Thymus (tissue), 11 donors: ENCODE measurements around the gene BOLA2. TPM values are rescaled to one million over a fixed set of nuclear protein-coding genes. Genes with fewer than 3 reads are reported as not detected.
"Not testable (repeated sequence)": the region's sequence is repeated elsewhere in the genome, so short reads cannot be mapped to it uniquely, and the experiment has no call there.

Source experiments
- DNase-seq, 9 donors: peaks; one replicate each; pipeline ENCODE4 v3.0.0-alpha.2; 2013; ENCODE audit warnings: low spot score in 9 of 9, low read depth in 6 of 9, missing footprints in 1 of 9
- H3K27ac ChIP-seq, 2 donors: one replicate each; pipeline ENCODE4 v1.5.1; 2013; ENCODE audit warnings: control low read depth in 1 of 2, low read depth in 1 of 2, low read length in 1 of 2, mild to moderate bottlenecking in 1 of 2, moderate library complexity in 1 of 2
- H3K27me3 ChIP-seq, 2 donors: one replicate each; pipeline ENCODE4 v1.5.1; 2013; ENCODE audit warnings: low read length in 1 of 2; ENCODE audit not compliant: control insufficient read depth in 2 of 2, insufficient read depth in 1 of 2
- H3K36me3 ChIP-seq, 2 donors: one replicate each; pipeline ENCODE4 v1.5.1; 2013; ENCODE audit warnings: low read length in 1 of 2, mild to moderate bottlenecking in 1 of 2, moderate library complexity in 1 of 2; ENCODE audit not compliant: control insufficient read depth in 2 of 2, insufficient read depth in 2 of 2
- H3K4me1 ChIP-seq, 2 donors: one replicate each; pipeline ENCODE4 v1.5.1; 2013; ENCODE audit warnings: low read length in 2 of 2; ENCODE audit not compliant: control insufficient read depth in 2 of 2, insufficient read depth in 2 of 2
- H3K4me3 ChIP-seq, 2 donors: one replicate each; pipeline ENCODE4 v1.5.1; 2013; ENCODE audit warnings: low read length in 2 of 2, control low read depth in 1 of 2, mild to moderate bottlenecking in 1 of 2
- H3K9me3 ChIP-seq, 2 donors: one replicate each; pipeline ENCODE4 v1.5.1; 2013; ENCODE audit warnings: low read length in 1 of 2, mild to moderate bottlenecking in 1 of 2; ENCODE audit not compliant: control insufficient read depth in 2 of 2, insufficient read depth in 1 of 2
- WGBS: extraction: QIAGEN DNeasy Blood & Tissue Kit; methylation state at CpG from one replicate; pipeline ENCODE4 v1.1.7; 2013; 5-methylcytosine and 5-hydroxymethylcytosine counted together
- polyA plus RNA-seq: library from polyadenylated mRNA; stranded (reverse); fragments of 200-250 nt; gene quantifications from one replicate; pipeline ENCODE4 v1.2.3, GENCODE V29; 2013
- total RNA-seq: library from RNA; stranded (reverse); fragments of 120-200 nt; gene quantifications from one replicate; pipeline ENCODE4 v1.2.4, GENCODE V29; 2013
- donor health status: healthy.

BOLA2 gene
- total and polyA plus RNA-seq, 2 donors: 10.6 to 18.2 TPM

DNA sequence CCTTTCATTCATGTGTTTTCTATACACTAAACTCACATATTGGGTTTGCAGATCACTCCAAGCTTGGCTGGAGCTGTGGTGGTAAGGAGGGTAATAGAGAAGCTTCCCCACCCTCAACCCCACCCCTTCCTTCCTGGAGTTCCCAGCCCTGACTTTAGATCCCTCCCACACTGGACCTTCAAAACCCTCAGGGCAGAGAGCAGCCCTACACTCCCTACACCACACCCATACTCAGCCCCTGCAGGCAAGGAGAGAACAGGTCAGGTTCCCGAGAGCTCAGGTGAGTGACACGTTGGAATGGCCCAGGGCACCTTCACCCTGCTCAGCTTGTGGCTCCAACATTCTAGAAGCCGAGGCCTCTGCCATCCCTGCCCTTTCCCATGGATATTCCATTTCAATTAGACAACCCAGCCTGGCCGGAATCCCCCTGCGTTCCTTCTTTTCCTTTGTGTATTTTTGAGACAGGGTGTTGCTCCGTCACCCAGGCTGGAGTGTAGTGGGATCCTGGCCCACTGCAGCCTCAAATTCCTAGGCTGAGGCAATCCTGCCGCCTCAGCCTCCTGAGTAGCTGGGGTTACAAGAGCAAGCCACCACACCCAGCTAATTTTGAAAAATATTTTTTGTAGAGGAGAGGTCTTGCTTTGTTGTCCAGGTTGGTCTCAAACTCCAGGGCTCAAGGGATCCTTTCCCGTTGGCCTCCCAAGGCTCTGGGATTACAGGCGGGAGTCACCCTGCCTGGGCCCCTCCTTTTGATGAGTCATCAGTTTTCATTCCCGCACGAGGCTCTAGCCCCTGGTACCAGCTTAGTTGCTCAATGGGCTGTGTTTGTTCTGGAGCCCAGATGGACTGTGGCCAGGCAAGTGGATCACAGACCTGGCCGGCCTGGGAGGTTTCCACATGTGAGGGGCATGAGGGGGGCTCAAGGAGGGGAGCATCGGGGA is 5.8 kb upstream of the BOLA2 start, which contains the start of gene SULT1A4:
SULT1A4 (plus strand) TSS at position 208 of the 941 bp plus-strand sequence. CDS start 1,473 bp downstream, outside the sequence.
- H3K36me3 ChIP-seq, H3K4me1 ChIP-seq, H3K4me3 ChIP-seq, H3K9me3 ChIP-seq, H3K27ac ChIP-seq, DNase-seq, H3K27me3 ChIP-seq: not testable (repeated sequence)
- WGBS: no CpG with 5 or more reads among the region's 13 CpGs

DNA sequence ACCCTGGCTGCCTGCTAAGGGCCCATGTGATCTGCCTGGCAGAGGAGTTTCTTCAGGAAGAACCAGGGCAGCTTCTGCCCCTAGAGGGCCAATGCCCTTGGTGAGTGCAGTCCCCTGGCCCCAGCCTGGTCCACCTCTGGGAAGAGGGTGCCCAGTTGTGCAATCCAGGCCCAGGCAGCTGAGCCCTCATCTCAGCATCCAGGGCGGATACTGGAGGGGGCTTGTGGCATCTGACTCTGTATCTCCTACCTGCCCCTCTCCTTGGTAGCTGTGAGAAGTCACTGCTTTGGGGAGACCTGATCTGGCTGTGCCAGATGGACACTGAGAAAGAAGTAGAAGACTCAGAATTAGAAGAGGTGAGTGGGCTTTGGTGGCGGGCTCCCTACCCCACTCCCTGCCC is 3.5 kb upstream of the BOLA2 start:
- 100% methylated on average over 1 of the region's 2 CpGs for WGBS
- H3K36me3 ChIP-seq, H3K9me3 ChIP-seq, DNase-seq, H3K27ac ChIP-seq, H3K4me1 ChIP-seq, H3K4me3 ChIP-seq, H3K27me3 ChIP-seq: not testable (repeated sequence)

DNA sequence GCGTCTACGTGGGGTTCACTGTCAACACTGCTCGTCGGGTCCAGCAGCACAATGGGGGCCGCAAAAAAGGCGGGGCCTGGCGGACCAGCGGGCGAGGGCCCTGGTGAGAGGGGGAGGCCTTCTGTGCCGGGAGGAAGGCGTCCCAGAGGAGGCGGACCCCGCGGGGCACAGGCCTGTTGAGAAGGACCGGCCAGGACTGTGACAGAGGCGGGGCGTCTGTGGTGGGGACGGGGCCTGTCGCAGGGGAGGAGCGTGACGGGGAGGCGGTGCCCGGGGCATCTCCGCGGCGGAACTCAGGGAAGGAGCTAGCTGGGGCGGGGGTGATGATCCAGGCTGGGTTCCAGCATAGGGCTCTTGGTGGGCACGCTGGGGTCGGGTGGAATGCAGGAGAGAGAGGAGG is 677 bp upstream of the BOLA2 start:
- H3K27me3 ChIP-seq, DNase-seq, H3K36me3 ChIP-seq, H3K4me1 ChIP-seq, H3K27ac ChIP-seq, H3K9me3 ChIP-seq, H3K4me3 ChIP-seq: not testable (repeated sequence)
- no CpG with 5 or more reads among the region's 29 CpGs for WGBS

DNA sequence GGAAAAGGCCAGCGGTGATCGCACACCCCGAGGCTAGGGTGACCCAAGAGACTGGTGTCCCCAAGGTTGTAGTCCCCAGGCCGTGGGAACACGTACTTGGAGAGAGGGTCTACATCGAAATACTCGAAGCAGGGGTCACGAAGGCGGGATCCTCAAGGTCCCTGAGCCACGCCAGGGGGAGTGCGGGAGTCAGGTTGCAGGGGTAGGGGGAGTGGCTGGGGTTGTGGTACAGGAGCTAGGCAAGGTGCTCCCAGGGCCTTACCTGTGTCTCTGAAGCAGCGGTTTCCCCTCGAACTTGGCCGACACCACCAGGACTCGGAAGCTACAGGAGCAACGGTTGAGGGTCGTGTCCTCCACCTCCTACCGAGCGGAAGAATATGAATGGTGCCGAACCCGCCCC is 397 bp downstream of the BOLA2 start:
- no CpG with 5 or more reads among the region's 21 CpGs for WGBS
- not testable (repeated sequence) for H3K36me3 ChIP-seq, H3K9me3 ChIP-seq, H3K4me1 ChIP-seq, DNase-seq, H3K4me3 ChIP-seq, H3K27ac ChIP-seq, H3K27me3 ChIP-seq

DNA sequence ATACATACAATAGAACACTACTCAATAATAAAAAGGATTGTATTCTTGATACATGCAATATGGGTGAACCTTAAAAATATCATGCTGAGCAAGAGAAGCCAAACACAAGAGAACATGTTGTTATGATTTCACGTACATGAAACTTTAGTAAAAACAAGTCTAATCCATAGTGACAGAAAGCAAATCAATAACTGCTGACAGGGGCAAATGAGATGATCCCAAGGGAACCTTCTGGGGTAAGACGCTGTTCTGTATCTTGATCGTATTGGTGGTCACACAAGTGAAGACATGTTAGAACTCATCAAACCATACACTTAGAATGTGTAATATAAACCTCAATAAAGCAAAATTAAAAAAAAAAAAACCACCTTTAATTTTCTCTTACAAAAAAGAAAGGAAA is 28.8 kb downstream of the BOLA2 start:
- not testable (repeated sequence) for H3K27ac ChIP-seq, H3K27me3 ChIP-seq, H3K4me1 ChIP-seq, H3K9me3 ChIP-seq, DNase-seq, H3K36me3 ChIP-seq, H3K4me3 ChIP-seq
- 96% methylated on average over 3 of the region's 3 CpGs for WGBS

DNA sequence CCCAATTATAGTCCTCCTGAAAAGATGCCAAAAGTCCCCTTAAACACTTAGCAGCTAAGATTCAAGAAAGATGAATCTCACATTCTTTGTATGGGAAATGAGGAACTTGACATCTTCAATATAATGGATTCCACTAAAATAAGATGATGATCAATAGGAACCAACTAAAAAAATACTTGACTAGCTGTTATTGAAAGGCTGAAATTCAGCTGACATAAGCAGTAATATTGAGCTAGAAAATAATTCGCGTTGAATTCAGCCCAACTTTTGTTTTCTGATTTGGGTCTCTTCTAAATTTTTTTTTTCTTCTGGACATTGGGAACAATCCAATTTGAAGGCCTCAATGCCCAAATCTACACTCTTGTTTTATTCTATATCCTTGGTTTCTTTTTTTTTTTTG is 30.6 kb downstream of the BOLA2 start:
- H3K4me1 ChIP-seq, H3K27ac ChIP-seq, H3K36me3 ChIP-seq, H3K27me3 ChIP-seq, H3K4me3 ChIP-seq, H3K9me3 ChIP-seq, DNase-seq: not testable (repeated sequence)
- 97% methylated on average over 2 of the region's 2 CpGs for WGBS

DNA sequence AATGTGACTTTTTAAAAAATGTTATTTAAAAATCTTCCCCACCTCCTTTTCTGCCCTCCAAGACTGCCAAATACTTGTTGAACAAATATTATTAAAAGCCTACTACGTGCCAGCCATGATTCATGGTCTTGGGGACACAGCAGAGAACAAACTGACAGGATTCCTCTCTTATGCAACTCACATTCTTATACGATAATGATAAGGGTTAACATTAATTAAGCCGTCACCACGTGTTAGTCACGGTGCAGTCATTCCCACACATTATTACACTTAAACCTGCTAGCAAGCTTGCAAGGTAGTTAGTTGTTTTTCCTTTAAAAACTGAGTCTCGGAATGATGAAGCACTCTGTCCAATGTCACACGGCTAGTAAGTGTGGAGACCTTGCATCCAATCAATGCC is 48.9 kb downstream of the BOLA2 start:
- H3K27ac ChIP-seq, H3K9me3 ChIP-seq, H3K36me3 ChIP-seq, H3K27me3 ChIP-seq, DNase-seq, H3K4me1 ChIP-seq, H3K4me3 ChIP-seq: not testable (repeated sequence)
- WGBS: 95% methylated on average over 7 of the region's 7 CpGs

Other genes starting within 250 kb of the BOLA2 start
- 0.14 TPM for gene NPIPB11, start 47.6 kb downstream of the BOLA2 start, total RNA-seq
- 3.3 TPM for gene NPIPB11, start 47.6 kb downstream of the BOLA2 start, polyA plus RNA-seq
- 19.6 TPM for gene SLX1B, start 182 bp upstream of the BOLA2 start, total RNA-seq
- 19.1 TPM for gene SLX1B, start 182 bp upstream of the BOLA2 start, polyA plus RNA-seq
- 4.7 TPM for gene SULT1A4, start 5.6 kb upstream of the BOLA2 start, total RNA-seq
- 14.9 TPM for gene SULT1A4, start 5.6 kb upstream of the BOLA2 start, polyA plus RNA-seq
- 5.2 TPM for gene NPIPB12, start 52.1 kb upstream of the BOLA2 start, total RNA-seq
- 134 TPM for gene NPIPB12, start 52.1 kb upstream of the BOLA2 start, polyA plus RNA-seq
- gene SPN, start 208.9 kb upstream of the BOLA2 start, total RNA-seq: 48.7 TPM
- 49.3 TPM for gene SPN, start 208.9 kb upstream of the BOLA2 start, polyA plus RNA-seq
- gene QPRT, start 224.8 kb upstream of the BOLA2 start, total RNA-seq: 16.9 TPM
- 8.6 TPM for gene QPRT, start 224.8 kb upstream of the BOLA2 start, polyA plus RNA-seq